ENCODE measurements around the gene TIMM44. TPM values are rescaled to one million over a fixed set of nuclear protein-coding genes. Genes with fewer than 3 reads are reported as not detected.

Gene TIMM44
- total and polyA plus RNA-seq, 2 donors (not counting 3 experiments of a cell fraction or from before 2014, with no cell fraction given), result 61.5 to 64.3 TPM

DNA sequence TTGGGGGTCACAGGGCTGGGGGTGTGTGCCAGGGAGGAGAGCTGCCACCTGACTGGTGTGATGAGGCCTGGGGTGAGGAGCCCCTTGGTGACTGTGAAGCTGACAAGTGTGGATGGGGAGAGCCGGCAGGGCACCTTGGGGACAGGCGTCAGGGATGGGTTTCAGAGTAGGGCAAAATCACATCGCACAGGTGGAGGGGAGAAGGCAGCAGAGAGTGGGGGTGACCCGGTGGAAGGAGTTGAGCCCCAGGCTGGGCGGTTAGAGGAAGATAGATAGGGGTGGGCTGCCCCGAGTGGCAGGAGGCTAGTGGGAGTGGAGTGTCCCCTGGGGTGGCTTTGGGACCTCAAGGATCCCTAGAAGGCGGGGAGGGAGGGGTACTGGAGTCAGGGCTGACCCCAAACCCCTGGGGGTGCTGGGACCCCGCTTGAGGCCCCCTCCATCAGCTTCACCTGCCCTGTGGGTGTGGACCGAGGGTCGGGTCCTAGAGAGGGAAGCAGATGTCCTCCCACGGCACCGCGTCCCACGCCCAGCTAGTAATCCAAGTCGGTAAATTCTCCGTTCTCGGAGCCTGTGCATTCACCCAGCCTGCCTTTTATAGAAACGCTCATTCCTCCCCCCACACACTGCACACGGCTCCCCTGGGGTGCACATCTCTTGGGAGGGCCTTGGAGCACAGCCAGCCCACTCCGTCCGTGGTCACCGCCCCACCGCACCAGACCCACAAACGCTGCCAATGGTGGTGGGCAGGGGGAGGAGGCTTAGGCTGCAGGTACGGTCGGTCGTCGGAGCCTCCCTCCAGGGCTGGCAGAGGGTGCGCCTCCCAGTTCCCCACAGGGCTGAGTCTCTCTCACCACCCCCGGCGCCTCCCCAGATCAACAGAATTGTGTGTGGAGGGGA, 19.9 kb downstream of the TIMM44 start:
- Histone ChIP-seq H3K27ac (ENCODE audit: insufficient read depth, low read depth, low read length) (no peak overlapping the region), H3K4me3 (replicated peaks in 1 of 3; ENCODE audit: insufficient read depth in 1 of 3, low read depth in 1 of 3, low read length in 3 of 3) (no peak overlapping the region), H4K20me1 (replicated peaks; ENCODE audit: control insufficient read depth, extremely low read depth, insufficient read depth, low read length) (no peaks in the 10 kb centered on the region), H3K9ac (replicated peaks; ENCODE audit: extremely low read depth, insufficient read depth, low read length) (no peak overlapping the region), H3K9me3 (replicated peaks; ENCODE audit: control insufficient read depth, insufficient read depth, low read length) (no peaks in the 10 kb centered on the region), H2AFZ (ENCODE audit: low read depth, low read length) (no peak overlapping the region), H3K9me1 (replicated peaks; ENCODE audit: control insufficient read depth, extremely low read depth, insufficient read depth, low read length) (no peaks in the 10 kb centered on the region), H3K36me3 (ENCODE audit: control insufficient read depth in 2 of 2, extremely low read depth in 1 of 2, insufficient read depth in 2 of 2, low read length in 2 of 2) (peaks cover 0 to 5% of the 10 kb centered on the region in 2 experiments), H3K4me2 (ENCODE audit: insufficient read depth, low read length) (no peak overlapping the region), H3K27me3 (ENCODE audit: control insufficient read depth in 2 of 2, insufficient read depth in 2 of 2, low read length in 2 of 2) (peaks cover 2% of the 10 kb centered on the region in 2 experiments), H3K4me1 (ENCODE audit: control insufficient read depth, extremely low read depth, insufficient read depth, low read length) (peaks cover 25% of the 10 kb centered on the region), H3K79me2 (ENCODE audit: control insufficient read depth, insufficient read depth, low read length) (no peaks in the 10 kb centered on the region)
- dilution Hi-C loops (cut with MboI; ENCODE audit: extremely low pct_ligation_motif_present, low sequenced_read_pairs) (no loop called here), intact Hi-C loops (cut with micrococcal nuclease) (loop anchor here (5.0 kb wide), 1 partner anchor 241 kb away; the partner anchor contains the start of gene TRAPPC5)
- TF ChIP-seq FOS (IDR thresholded peaks at IDR 0.05; ENCODE audit: borderline replicate concordance, insufficient read depth, low read length) (no peak), POLR2A (IDR thresholded peaks at IDR 0.05; ENCODE audit: low read depth, low read length) (no peak), GATA2 (IDR thresholded peaks at IDR 0.05; ENCODE audit: insufficient read depth, insufficient read length, low read depth, low read length) (no peak), POLR2AphosphoS5 (IDR thresholded peaks at IDR 0.05; ENCODE audit: insufficient read depth, low read depth, low read length) (no peak), MYC (IDR thresholded peaks at IDR 0.05; ENCODE audit: low read depth, low read length) (no peak), JUN (IDR thresholded peaks at IDR 0.05; ENCODE audit: borderline replicate concordance, insufficient read depth, insufficient read length, low read depth) (no peak)
- TF ChIP-seq, protein P1, sequence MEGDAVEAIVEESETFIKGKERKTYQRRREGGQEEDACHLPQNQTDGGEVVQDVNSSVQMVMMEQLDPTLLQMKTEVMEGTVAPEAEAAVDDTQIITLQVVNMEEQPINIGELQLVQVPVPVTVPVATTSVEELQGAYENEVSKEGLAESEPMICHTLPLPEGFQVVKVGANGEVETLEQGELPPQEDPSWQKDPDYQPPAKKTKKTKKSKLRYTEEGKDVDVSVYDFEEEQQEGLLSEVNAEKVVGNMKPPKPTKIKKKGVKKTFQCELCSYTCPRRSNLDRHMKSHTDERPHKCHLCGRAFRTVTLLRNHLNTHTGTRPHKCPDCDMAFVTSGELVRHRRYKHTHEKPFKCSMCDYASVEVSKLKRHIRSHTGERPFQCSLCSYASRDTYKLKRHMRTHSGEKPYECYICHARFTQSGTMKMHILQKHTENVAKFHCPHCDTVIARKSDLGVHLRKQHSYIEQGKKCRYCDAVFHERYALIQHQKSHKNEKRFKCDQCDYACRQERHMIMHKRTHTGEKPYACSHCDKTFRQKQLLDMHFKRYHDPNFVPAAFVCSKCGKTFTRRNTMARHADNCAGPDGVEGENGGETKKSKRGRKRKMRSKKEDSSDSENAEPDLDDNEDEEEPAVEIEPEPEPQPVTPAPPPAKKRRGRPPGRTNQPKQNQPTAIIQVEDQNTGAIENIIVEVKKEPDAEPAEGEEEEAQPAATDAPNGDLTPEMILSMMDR (IDR thresholded peaks at IDR 0.05; ENCODE audit: extremely low read depth in 1 of 2, insufficient read depth in 1 of 2, low read depth in 1 of 2, low read length in 2 of 2), result no peak
- TF ChIP-seq, protein P2, sequence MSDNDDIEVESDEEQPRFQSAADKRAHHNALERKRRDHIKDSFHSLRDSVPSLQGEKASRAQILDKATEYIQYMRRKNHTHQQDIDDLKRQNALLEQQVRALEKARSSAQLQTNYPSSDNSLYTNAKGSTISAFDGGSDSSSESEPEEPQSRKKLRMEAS (IDR thresholded peaks at IDR 0.05; ENCODE audit: insufficient read depth, insufficient read length), result no peak
- no peak for DNase-seq (ENCODE audit: low read depth, low spot score)
- FAIRE-seq, result no peak
- ChIA-PET CTCF (interaction anchor here (1.5 to 5.1 kb wide), 3 partner anchors 20 to 355 kb away, joined by 3 to 34 read pairs (median 5); partner anchors contain the start of genes MAP2K7 and TIMM44), POLR2A (no interaction called here)
- no TSS peak for BruUV-seq (replicated peaks)
